Measurements from ENCODE around the gene OR5K2. TPM values are rescaled to one million over a fixed set of nuclear protein-coding genes. Genes with fewer than 3 reads are reported as not detected.

OR5K2 gene
- polyA plus RNA-seq, 1 donor from 2014 or later = not detected

DNA sequence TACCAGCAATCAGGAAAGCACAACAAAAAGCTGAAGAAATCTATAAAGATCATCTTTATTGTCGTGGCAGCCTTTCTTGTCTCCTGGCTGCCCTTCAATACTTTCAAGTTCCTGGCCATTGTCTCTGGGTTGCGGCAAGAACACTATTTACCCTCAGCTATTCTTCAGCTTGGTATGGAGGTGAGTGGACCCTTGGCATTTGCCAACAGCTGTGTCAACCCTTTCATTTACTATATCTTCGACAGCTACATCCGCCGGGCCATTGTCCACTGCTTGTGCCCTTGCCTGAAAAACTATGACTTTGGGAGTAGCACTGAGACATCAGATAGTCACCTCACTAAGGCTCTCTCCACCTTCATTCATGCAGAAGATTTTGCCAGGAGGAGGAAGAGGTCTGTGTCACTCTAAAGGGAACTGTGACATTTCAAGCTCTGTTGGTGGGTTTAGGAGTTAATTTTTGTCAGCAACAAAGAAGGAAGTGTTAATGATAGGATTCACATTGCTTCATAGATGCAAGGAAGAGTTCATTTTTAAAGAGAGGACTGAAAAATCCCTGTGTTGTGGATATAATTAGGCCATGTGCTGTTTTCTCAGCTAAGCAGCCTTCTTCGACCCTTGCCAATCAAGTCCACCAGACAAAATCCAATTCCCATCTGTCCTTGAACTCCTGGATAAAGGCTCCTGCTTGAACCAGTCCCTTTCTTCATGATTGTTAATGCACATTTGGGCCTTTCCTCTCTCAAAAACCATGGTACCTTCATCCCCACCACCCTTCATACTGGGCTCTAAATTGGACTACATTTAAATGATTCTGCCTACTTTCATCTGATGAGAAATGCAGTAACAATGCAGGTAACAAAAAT is 35.5 kb downstream of the OR5K2 start:
- Histone ChIP-seq H2AFZ (ENCODE audit: low read depth, low read length) (no peak overlapping the region), H3K27me3 (ENCODE audit: insufficient read depth, low read depth, low read length) (no peaks in the 10 kb centered on the region), H4K20me1 (ENCODE audit: insufficient read depth) (no peaks in the 10 kb centered on the region), H3K9ac (ENCODE audit: low read length) (no peak overlapping the region), H3K4me3 (ENCODE audit: low read length) (no peak overlapping the region), H3K27ac (ENCODE audit: low read length) (no peak overlapping the region), H3F3A (ENCODE audit: insufficient read depth, low read length, poor library complexity, severe bottlenecking) (no peaks in the 10 kb centered on the region), H3K4me2 (ENCODE audit: low read length) (no peak overlapping the region), H3K9me2 (ENCODE audit: insufficient read depth, low read length) (no peaks in the 10 kb centered on the region), H3K9me3 (ENCODE audit: low read length) (no peaks in the 10 kb centered on the region), H3K79me2 (replicated peaks; ENCODE audit: insufficient read depth, low read length) (no peaks in the 10 kb centered on the region), H3K36me3 (ENCODE audit: insufficient read depth, low read length) (no peaks in the 10 kb centered on the region)
- TF ChIP-seq EZH2 (IDR thresholded peaks at IDR 0.05; ENCODE audit: borderline replicate concordance, insufficient read depth, low read length, poor library complexity, severe bottlenecking) = no peak
- no peak for TF ChIP-seq TAF1 (IDR thresholded peaks at IDR 0.05; ENCODE audit: low read depth)
- TF ChIP-seq SMC3 (conservative IDR thresholded peaks at IDR 0.05; ENCODE audit: poor library complexity) = no peak
- TF ChIP-seq, protein P1, sequence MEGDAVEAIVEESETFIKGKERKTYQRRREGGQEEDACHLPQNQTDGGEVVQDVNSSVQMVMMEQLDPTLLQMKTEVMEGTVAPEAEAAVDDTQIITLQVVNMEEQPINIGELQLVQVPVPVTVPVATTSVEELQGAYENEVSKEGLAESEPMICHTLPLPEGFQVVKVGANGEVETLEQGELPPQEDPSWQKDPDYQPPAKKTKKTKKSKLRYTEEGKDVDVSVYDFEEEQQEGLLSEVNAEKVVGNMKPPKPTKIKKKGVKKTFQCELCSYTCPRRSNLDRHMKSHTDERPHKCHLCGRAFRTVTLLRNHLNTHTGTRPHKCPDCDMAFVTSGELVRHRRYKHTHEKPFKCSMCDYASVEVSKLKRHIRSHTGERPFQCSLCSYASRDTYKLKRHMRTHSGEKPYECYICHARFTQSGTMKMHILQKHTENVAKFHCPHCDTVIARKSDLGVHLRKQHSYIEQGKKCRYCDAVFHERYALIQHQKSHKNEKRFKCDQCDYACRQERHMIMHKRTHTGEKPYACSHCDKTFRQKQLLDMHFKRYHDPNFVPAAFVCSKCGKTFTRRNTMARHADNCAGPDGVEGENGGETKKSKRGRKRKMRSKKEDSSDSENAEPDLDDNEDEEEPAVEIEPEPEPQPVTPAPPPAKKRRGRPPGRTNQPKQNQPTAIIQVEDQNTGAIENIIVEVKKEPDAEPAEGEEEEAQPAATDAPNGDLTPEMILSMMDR (IDR thresholded peaks at IDR 0.05; ENCODE audit: poor library complexity, severe bottlenecking) = no peak
- no peak for TF ChIP-seq POLR2AphosphoS5 (IDR thresholded peaks at IDR 0.05)
- TF ChIP-seq RAD21 (conservative IDR thresholded peaks at IDR 0.05) = no peak
- TF ChIP-seq EP300 (conservative IDR thresholded peaks at IDR 0.05; ENCODE audit: poor library complexity, severe bottlenecking) = no peak
- TF ChIP-seq, protein P2, sequence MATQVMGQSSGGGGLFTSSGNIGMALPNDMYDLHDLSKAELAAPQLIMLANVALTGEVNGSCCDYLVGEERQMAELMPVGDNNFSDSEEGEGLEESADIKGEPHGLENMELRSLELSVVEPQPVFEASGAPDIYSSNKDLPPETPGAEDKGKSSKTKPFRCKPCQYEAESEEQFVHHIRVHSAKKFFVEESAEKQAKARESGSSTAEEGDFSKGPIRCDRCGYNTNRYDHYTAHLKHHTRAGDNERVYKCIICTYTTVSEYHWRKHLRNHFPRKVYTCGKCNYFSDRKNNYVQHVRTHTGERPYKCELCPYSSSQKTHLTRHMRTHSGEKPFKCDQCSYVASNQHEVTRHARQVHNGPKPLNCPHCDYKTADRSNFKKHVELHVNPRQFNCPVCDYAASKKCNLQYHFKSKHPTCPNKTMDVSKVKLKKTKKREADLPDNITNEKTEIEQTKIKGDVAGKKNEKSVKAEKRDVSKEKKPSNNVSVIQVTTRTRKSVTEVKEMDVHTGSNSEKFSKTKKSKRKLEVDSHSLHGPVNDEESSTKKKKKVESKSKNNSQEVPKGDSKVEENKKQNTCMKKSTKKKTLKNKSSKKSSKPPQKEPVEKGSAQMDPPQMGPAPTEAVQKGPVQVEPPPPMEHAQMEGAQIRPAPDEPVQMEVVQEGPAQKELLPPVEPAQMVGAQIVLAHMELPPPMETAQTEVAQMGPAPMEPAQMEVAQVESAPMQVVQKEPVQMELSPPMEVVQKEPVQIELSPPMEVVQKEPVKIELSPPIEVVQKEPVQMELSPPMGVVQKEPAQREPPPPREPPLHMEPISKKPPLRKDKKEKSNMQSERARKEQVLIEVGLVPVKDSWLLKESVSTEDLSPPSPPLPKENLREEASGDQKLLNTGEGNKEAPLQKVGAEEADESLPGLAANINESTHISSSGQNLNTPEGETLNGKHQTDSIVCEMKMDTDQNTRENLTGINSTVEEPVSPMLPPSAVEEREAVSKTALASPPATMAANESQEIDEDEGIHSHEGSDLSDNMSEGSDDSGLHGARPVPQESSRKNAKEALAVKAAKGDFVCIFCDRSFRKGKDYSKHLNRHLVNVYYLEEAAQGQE (IDR thresholded peaks at IDR 0.05; ENCODE audit: borderline replicate concordance) = no peak
- TF ChIP-seq MXI1 (conservative IDR thresholded peaks at IDR 0.05; ENCODE audit: poor library complexity, severe bottlenecking) = no peak

DNA sequence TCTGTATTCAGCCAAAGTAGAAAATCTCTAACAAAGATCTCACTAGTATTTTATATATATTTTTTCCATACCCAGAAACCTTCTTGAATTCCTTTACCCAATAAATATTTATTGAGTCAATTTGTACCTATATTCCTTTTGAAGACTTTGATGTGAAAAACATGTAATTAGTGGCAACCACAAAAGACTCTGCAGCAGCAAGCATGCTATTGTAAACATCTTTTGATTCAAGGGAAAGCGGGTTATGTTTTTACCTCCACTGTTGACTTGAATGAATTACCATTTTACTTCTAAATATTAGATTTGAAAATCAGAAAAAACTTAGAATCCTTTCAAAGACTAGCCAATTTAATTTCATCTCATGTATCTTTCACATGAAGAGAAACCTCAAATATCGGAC is 36.7 kb downstream of the OR5K2 start:
- no peaks in the 10 kb centered on the region for H3K79me2 ChIP-seq (replicated peaks; ENCODE audit: insufficient read depth, low read length)
- no peak overlapping the region for H3K4me3 ChIP-seq (ENCODE audit: low read length)
- no peaks in the 10 kb centered on the region for H3F3A ChIP-seq (ENCODE audit: insufficient read depth, low read length, poor library complexity, severe bottlenecking)
- H3K9ac ChIP-seq (ENCODE audit: low read length) = no peak overlapping the region
- no peak for TF ChIP-seq EZH2 (IDR thresholded peaks at IDR 0.05; ENCODE audit: borderline replicate concordance, insufficient read depth, low read length, poor library complexity, severe bottlenecking)
- TF ChIP-seq, protein P1 (IDR thresholded peaks at IDR 0.05; ENCODE audit: poor library complexity, severe bottlenecking) = no peak
- TF ChIP-seq MXI1 (conservative IDR thresholded peaks at IDR 0.05; ENCODE audit: poor library complexity, severe bottlenecking) = no peak
- TF ChIP-seq SMC3 (conservative IDR thresholded peaks at IDR 0.05; ENCODE audit: poor library complexity) = no peak
- TF ChIP-seq EP300 (conservative IDR thresholded peaks at IDR 0.05; ENCODE audit: poor library complexity, severe bottlenecking) = no peak
- TF ChIP-seq POLR2AphosphoS5 (IDR thresholded peaks at IDR 0.05) = no peak
- TF ChIP-seq, protein P2 (IDR thresholded peaks at IDR 0.05; ENCODE audit: borderline replicate concordance) = no peak
- no peak for TF ChIP-seq TAF1 (IDR thresholded peaks at IDR 0.05; ENCODE audit: low read depth)
- TF ChIP-seq RAD21 (conservative IDR thresholded peaks at IDR 0.05) = no peak
- no peak overlapping the region for H3K4me2 ChIP-seq (ENCODE audit: low read length)
- no peaks in the 10 kb centered on the region for H3K9me3 ChIP-seq (ENCODE audit: low read length)
- no peaks in the 10 kb centered on the region for H4K20me1 ChIP-seq (ENCODE audit: insufficient read depth)
- H3K27ac ChIP-seq (ENCODE audit: low read length) = no peak overlapping the region
- H3K36me3 ChIP-seq (ENCODE audit: insufficient read depth, low read length) = no peaks in the 10 kb centered on the region
- H2AFZ ChIP-seq (ENCODE audit: low read depth, low read length) = no peak overlapping the region
- H3K9me2 ChIP-seq (ENCODE audit: insufficient read depth, low read length) = no peaks in the 10 kb centered on the region
- H3K27me3 ChIP-seq (ENCODE audit: insufficient read depth, low read depth, low read length) = no peaks in the 10 kb centered on the region
